Measurements from ENCODE around the gene SACM1L.

GRCh38 chr3:45763303-45763675 lies 74.1 kb downstream of the SACM1L start:
- TF ChIP-seq, protein P1, sequence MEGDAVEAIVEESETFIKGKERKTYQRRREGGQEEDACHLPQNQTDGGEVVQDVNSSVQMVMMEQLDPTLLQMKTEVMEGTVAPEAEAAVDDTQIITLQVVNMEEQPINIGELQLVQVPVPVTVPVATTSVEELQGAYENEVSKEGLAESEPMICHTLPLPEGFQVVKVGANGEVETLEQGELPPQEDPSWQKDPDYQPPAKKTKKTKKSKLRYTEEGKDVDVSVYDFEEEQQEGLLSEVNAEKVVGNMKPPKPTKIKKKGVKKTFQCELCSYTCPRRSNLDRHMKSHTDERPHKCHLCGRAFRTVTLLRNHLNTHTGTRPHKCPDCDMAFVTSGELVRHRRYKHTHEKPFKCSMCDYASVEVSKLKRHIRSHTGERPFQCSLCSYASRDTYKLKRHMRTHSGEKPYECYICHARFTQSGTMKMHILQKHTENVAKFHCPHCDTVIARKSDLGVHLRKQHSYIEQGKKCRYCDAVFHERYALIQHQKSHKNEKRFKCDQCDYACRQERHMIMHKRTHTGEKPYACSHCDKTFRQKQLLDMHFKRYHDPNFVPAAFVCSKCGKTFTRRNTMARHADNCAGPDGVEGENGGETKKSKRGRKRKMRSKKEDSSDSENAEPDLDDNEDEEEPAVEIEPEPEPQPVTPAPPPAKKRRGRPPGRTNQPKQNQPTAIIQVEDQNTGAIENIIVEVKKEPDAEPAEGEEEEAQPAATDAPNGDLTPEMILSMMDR (IDR thresholded peaks at IDR 0.05), result no peak
- no peak for TF ChIP-seq POLR2A (IDR thresholded peaks at IDR 0.05)

All from body of pancreas (tissue), 4 donors.